ENCODE measurements around the gene YBEY.
A peak's percentile ranks its signal among the peaks of the same experiment; 100 is the strongest.

The YBEY gene

GRCh38 chr21:46325073-46325912 is 39.2 kb downstream of the YBEY start:
- H3K4me3 ChIP-seq (ENCODE audit: low read depth, low read length): peak overlapping the region; percentile 73
- peak; percentile 64 for DNase-seq (ENCODE audit: low read depth)
- TF ChIP-seq, protein P1, sequence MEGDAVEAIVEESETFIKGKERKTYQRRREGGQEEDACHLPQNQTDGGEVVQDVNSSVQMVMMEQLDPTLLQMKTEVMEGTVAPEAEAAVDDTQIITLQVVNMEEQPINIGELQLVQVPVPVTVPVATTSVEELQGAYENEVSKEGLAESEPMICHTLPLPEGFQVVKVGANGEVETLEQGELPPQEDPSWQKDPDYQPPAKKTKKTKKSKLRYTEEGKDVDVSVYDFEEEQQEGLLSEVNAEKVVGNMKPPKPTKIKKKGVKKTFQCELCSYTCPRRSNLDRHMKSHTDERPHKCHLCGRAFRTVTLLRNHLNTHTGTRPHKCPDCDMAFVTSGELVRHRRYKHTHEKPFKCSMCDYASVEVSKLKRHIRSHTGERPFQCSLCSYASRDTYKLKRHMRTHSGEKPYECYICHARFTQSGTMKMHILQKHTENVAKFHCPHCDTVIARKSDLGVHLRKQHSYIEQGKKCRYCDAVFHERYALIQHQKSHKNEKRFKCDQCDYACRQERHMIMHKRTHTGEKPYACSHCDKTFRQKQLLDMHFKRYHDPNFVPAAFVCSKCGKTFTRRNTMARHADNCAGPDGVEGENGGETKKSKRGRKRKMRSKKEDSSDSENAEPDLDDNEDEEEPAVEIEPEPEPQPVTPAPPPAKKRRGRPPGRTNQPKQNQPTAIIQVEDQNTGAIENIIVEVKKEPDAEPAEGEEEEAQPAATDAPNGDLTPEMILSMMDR (IDR thresholded peaks at IDR 0.05; ENCODE audit: insufficient read depth, low read depth, low read length, missing control alignments): peak; percentile 23

- TF ChIP-seq, protein P1 (IDR thresholded peaks at IDR 0.05; ENCODE audit: insufficient read depth, low read depth, low read length, missing control alignments): no peak
- no peak for DNase-seq (ENCODE audit: low read depth)
- H3K4me3 ChIP-seq (ENCODE audit: low read depth, low read length): no peak overlapping the region
These were observed 40.1 kb downstream of the YBEY start for GRCh38 chr21:46326110-46326703.

DNA sequence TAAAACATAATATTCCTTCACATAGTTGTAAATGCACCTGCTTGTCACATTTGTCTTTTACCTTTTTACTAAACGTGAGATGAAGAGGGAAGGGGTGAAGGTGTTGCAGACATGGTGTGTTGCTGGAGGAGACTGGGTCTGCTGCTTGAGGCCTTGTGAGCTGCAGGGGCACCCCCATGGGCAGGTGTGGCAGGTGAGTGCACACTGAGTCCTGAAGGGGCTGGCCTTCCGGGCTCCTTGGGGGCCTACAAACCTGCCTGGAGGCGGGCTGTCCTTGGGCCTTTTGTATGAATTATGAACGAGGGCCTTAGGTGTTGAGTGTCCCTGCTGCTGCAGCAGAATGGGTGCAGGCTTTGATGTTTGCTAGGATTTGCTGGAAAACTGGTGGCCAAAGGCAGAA is 41.6 kb downstream of the YBEY start:
- TF ChIP-seq, protein P1 (IDR thresholded peaks at IDR 0.05; ENCODE audit: insufficient read depth, low read depth, low read length, missing control alignments): no peak
- DNase-seq (ENCODE audit: low read depth): no peak
- no peak overlapping the region for H3K4me3 ChIP-seq (ENCODE audit: low read depth, low read length)

GRCh38 chr21:46328151-46328550 is 42.0 kb downstream of the YBEY start:
- TF ChIP-seq, protein P1 (IDR thresholded peaks at IDR 0.05; ENCODE audit: insufficient read depth, low read depth, low read length, missing control alignments): no peak
- no peak overlapping the region for H3K4me3 ChIP-seq (ENCODE audit: low read depth, low read length)
- DNase-seq (ENCODE audit: low read depth): no peak

DNA sequence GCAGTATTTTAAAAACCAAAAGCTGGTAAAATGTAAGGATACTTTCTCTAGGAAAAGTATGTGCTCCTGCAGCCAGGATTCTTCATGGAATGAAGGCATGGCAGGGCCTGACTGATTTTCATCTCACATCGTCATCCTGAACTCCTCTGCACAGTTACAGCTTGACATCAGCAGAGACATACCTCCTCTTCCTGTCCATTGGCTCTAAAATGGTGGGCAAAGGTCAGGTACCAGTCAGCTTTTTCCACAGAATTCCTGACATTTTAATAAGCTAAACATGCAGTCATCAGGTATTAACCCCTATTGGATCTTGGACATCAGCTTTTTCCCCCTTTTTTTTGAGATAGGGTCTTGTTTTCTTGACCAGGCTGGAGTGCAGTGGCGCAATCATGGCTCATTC is 43.7 kb downstream of the YBEY start:
- TF ChIP-seq, protein P1 (IDR thresholded peaks at IDR 0.05; ENCODE audit: insufficient read depth, low read depth, low read length, missing control alignments): no peak
- H3K4me3 ChIP-seq (ENCODE audit: low read depth, low read length): no peak overlapping the region
- no peak for DNase-seq (ENCODE audit: low read depth)

DNA sequence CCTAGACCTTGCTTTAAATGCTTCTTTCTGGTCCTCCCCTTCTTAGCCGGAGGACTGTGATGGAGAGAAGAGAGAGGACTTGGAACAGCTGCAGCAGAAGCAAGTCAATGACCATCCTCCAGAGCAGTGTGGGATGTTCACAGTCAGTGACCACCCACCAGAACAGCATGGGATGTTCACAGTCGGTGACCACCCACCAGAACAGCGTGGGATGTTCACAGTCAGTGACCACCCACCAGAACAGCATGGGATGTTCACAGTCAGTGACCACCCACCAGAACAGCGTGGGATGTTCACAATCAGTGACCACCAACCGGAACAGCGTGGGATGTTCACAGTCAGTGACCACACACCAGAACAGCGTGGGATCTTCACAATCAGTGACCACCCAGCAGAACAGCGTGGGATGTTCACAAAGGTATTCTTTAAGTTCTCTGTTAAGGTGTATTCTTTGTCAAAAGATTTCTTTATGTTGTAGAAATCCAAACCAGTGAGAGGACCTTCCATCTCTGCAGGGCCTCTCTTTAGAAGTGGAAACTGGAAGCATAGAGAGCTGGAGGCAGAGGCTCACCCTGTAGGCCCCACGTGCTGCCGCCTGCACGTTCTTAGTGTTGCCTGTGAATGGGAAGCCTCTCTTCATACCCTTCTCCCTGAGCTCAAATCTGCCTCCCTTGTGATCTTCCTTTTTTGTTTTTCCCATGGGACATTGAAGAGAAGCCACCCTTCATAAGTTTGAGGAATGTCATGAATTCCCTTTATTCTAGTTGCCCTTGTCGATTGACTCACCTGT is 48.4 kb downstream of the YBEY start:
- TF ChIP-seq, protein P1 (IDR thresholded peaks at IDR 0.05; ENCODE audit: insufficient read depth, low read depth, low read length, missing control alignments): no peak
- no peak for DNase-seq (ENCODE audit: low read depth)

More for the DNA sequence above, 48.4 kb downstream of the YBEY start:
- no peak overlapping the region for H3K4me3 ChIP-seq (ENCODE audit: low read depth, low read length)
